ENCODE data around the gene APBB2.

Gene APBB2

DNA sequence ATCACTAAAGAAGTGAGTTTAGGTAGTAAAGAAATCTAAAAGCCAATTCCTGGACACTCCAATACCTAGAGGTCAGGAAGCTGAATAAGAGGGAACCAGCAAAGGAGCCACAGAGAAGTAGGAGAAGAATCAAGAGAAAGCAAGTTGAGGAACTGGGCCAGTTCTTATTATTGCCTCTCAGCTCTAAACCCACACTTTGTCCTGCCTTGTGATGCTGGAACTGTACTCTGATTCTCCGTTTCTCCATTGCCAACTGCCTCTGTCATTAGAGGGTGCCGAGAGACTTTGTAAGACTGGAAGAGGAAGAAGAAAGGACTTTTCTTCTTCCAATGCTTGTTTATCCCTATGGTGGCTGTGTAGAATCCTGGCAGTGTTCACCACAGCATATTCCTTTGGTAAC lies 426.0 kb downstream of the APBB2 start:
- H3K9ac ChIP-seq (ENCODE audit: low read length) = no peak overlapping the region
- no peak overlapping the region for H3K27ac ChIP-seq (ENCODE audit: low read depth, low read length)
- no peaks in the 10 kb centered on the region for H3K4me1 ChIP-seq (ENCODE audit: control insufficient read depth, insufficient read depth, low read length)
- H3K4me3 ChIP-seq (ENCODE audit: low read depth, low read length) = no peak overlapping the region
- no peaks in the 10 kb centered on the region; the same call in 1 of the 2 replicates for H3K36me3 ChIP-seq (ENCODE audit: control insufficient read depth, insufficient read depth, low read length)
- H3K27me3 ChIP-seq (ENCODE audit: control insufficient read depth, insufficient read depth, low read length) = no peaks in the 10 kb centered on the region
- H3K9me3 ChIP-seq (ENCODE audit: control insufficient read depth, insufficient read depth, low read depth, low read length) = no peaks in the 10 kb centered on the region

DNA sequence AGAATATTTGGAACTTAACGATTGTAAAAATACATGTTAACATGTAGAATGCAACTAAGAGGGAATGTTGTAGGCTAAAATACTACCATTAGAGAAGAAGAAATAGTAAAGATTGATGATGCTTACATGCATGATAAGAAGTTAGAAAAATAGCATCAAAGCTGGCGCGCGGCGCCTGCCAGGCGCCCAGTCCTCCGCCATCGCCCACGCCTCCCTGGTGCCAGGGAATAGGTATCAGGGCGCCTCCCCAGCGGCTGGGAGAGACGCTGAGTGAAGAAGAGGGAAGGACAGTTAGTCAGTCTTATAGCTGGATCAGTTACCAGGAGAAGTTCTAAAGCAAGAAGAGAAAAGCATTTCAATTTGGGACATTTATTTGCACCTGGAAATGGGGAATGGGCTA lies 428.6 kb downstream of the APBB2 start:
- no peak overlapping the region for H3K9ac ChIP-seq (ENCODE audit: low read length)
- no peaks in the 10 kb centered on the region for H3K4me1 ChIP-seq (ENCODE audit: control insufficient read depth, insufficient read depth, low read length)
- H3K9me3 ChIP-seq (ENCODE audit: control insufficient read depth, insufficient read depth, low read depth, low read length) = no peaks in the 10 kb centered on the region
- H3K27ac ChIP-seq (ENCODE audit: low read depth, low read length) = no peak overlapping the region
- no peaks in the 10 kb centered on the region for H3K27me3 ChIP-seq (ENCODE audit: control insufficient read depth, insufficient read depth, low read length)
- no peaks in the 10 kb centered on the region; the same call in none of the 2 replicates for H3K36me3 ChIP-seq (ENCODE audit: control insufficient read depth, insufficient read depth, low read length)
- H3K4me3 ChIP-seq (ENCODE audit: low read depth, low read length) = no peak overlapping the region

DNA sequence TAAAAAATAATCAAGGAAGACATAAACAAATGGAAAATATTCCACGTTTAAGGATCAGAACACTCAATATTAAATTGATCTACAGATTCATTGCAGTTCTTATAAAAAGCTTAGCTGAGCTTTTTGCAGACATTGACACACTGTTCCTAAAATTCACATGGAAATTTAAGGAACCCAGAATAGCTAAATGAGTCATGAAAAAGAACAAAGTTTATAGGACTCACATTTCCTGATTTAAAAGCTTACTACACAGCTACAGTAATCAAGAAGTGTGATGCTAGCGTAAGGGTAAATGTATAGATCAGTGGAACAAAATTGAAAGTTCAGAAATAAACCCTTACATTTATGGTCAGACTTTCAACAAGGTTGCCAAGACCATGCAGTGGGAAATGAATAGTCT lies 431.5 kb downstream of the APBB2 start:
- Histone ChIP-seq H3K4me1 (ENCODE audit: control insufficient read depth, insufficient read depth, low read length) (no peaks in the 10 kb centered on the region), H3K9me3 (ENCODE audit: control insufficient read depth, insufficient read depth, low read depth, low read length) (no peaks in the 10 kb centered on the region), H3K36me3 (ENCODE audit: control insufficient read depth, insufficient read depth, low read length) (peaks cover 7% of the 10 kb centered on the region), H3K4me3 (ENCODE audit: low read depth, low read length) (no peak overlapping the region), H3K9ac (ENCODE audit: low read length) (no peak overlapping the region), H3K27me3 (ENCODE audit: control insufficient read depth, insufficient read depth, low read length) (no peaks in the 10 kb centered on the region), H3K27ac (ENCODE audit: low read depth, low read length) (no peak overlapping the region)

DNA sequence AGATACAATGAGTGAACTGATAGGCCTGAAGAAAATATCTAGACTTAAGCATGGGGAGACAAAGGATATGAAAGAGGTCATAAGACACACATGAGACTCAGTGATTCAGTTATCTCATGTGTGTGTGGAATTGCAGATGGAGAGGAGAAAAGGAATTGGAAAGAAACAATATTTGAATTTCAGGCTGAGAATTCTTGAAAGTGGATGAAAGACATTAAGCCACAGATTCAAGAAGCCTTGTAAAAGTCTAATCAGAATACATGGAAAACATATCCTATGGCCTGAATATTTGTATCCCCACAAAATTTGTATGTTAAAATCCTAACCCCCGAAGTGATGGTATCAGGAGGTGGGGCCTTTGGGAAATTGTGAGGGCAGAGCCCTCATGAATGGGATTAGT lies 436.3 kb downstream of the APBB2 start:
- Histone ChIP-seq H3K27me3 (ENCODE audit: control insufficient read depth, insufficient read depth, low read length) (no peaks in the 10 kb centered on the region), H3K9ac (ENCODE audit: low read length) (no peak overlapping the region), H3K4me1 (ENCODE audit: control insufficient read depth, insufficient read depth, low read length) (no peaks in the 10 kb centered on the region), H3K36me3 (ENCODE audit: control insufficient read depth, insufficient read depth, low read length) (peaks cover 25% of the 10 kb centered on the region), H3K9me3 (ENCODE audit: control insufficient read depth, insufficient read depth, low read depth, low read length) (peaks cover 3% of the 10 kb centered on the region; the same call in 1 of the 2 replicates), H3K27ac (ENCODE audit: low read depth, low read length) (no peak overlapping the region), H3K4me3 (ENCODE audit: low read depth, low read length) (no peak overlapping the region)

DNA sequence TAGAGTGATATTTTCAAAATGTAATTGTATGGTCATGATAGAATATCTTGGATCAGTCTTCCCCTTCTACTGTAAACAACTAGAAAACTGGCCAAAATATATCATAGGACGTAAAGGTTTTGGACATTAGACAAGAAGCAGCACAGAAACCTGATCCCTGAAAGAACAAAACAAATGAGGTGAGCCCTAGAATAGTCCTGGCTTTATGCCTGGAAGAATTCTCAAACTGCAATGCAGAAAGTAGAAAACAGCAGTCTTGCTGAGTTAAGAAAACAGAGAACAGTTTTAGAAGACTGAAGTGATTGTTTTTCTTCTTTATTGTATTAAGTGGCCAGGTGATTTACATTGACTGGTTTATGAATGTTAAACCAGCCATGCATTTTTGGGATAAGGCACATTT lies 445.1 kb downstream of the APBB2 start:
- H3K4me1 ChIP-seq (ENCODE audit: control insufficient read depth, insufficient read depth, low read length) = no peaks in the 10 kb centered on the region
- H3K36me3 ChIP-seq (ENCODE audit: control insufficient read depth, insufficient read depth, low read length) = peaks cover 17% of the 10 kb centered on the region; the same call in 1 of the 2 replicates
- H3K27ac ChIP-seq (ENCODE audit: low read depth, low read length) = no peak overlapping the region
- H3K4me3 ChIP-seq (ENCODE audit: low read depth, low read length) = no peak overlapping the region
- no peak overlapping the region for H3K9ac ChIP-seq (ENCODE audit: low read length)
- no peaks in the 10 kb centered on the region for H3K27me3 ChIP-seq (ENCODE audit: control insufficient read depth, insufficient read depth, low read length)
- no peaks in the 10 kb centered on the region for H3K9me3 ChIP-seq (ENCODE audit: control insufficient read depth, insufficient read depth, low read depth, low read length)

DNA sequence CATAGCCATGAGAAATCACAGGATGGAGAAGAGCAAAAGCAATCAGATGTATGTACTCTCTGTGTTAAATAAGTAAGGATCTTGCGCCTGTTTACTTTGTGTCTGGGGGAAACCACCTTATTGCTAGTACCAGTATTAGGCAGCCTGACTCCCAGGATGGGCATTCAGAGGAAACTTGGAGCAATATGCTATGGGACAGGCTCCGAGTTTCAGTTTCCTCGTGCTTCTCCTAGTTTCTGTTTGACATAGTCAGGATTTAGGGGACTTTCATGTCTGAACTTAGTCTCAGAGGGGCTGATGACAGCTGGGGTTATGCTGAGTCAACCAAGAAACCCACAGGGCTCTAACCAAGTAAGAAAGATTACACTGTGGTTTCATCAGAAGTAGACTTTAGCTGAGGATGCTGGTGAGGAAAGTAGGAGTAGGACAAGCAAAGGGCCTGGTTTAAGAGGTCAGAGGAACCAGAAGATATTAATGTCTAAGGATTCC lies 451.1 kb downstream of the APBB2 start:
- no peaks in the 10 kb centered on the region for H3K4me1 ChIP-seq (ENCODE audit: control insufficient read depth, insufficient read depth, low read length)
- H3K9me3 ChIP-seq (ENCODE audit: control insufficient read depth, insufficient read depth, low read depth, low read length) = no peaks in the 10 kb centered on the region
- no peak overlapping the region for H3K4me3 ChIP-seq (ENCODE audit: low read depth, low read length)
- H3K36me3 ChIP-seq (ENCODE audit: control insufficient read depth, insufficient read depth, low read length) = peaks cover 24% of the 10 kb centered on the region
- H3K27me3 ChIP-seq (ENCODE audit: control insufficient read depth, insufficient read depth, low read length) = no peaks in the 10 kb centered on the region
- H3K9ac ChIP-seq (ENCODE audit: low read length) = no peak overlapping the region
- H3K27ac ChIP-seq (ENCODE audit: low read depth, low read length) = no peak overlapping the region
